Lower lobe of right lung (tissue), 2 donors: Measurements from ENCODE around the gene DIP2B. TPM values are rescaled to one million over a fixed set of nuclear protein-coding genes. Genes with fewer than 3 reads are reported as not detected.
"Not testable (repeated sequence)": the region's sequence is repeated elsewhere in the genome, so short reads cannot be mapped to it uniquely, and the experiment has no call there.

Experiments used
- ATAC-seq, 2 donors: fragments of 200-7000 bp; cut with Tn5 transposase; one replicate each; pipeline ENCODE4 v1.9.1; 2020 to 2022; ENCODE audit warnings: mild to moderate bottlenecking in 2 of 2, moderate library complexity in 2 of 2
- DNase-seq: peaks from one replicate; pipeline ENCODE4 v3.0.0-alpha.2; 2020
- H3K27ac ChIP-seq: fragments of 200-600 bp; one replicate; pipeline ENCODE4 v1.8.0; 2022
- H3K27me3 ChIP-seq: fragments of 200-600 bp; one replicate; pipeline ENCODE4 v1.8.0; 2022; ENCODE audit warnings: low read depth
- H3K36me3 ChIP-seq: fragments of 200-600 bp; one replicate; pipeline ENCODE4 v1.8.0; 2022; ENCODE audit warnings: mild to moderate bottlenecking
- H3K4me1 ChIP-seq: fragments of 200-600 bp; one replicate; pipeline ENCODE4 v1.8.0; 2022
- H3K4me3 ChIP-seq: fragments of 200-600 bp; one replicate; pipeline ENCODE4 v1.8.0; 2022; ENCODE audit warnings: mild to moderate bottlenecking
- H3K9me3 ChIP-seq: fragments of 200-600 bp; one replicate; pipeline ENCODE4 v1.8.0; 2022
- CTCF ChIP-seq: fragments of 200-600 bp; IDR thresholded peaks from one replicate; pipeline ENCODE4 v1.8.0; 2022; ENCODE audit warnings: antibody characterized with exemption, mild to moderate bottlenecking
- intact Hi-C: fragments of 100-400 bp; cut with DNase I; formaldehyde crosslinking; loops from one replicate; pipeline ENCODE4 v1.11.0; 2022
- total RNA-seq: library from RNA; stranded (reverse); fragmentation: NEBNext Ultra II Directional; extraction: Animal tissue kit (Norgen Biotek cat#: 25700); gene quantifications from one replicate; pipeline ENCODE4 v1.2.1, GENCODE V29; 2021
- donor health status: DM: no; HTN: yes; CAD: no; lungs with severe emphysema.

Gene DIP2B
- total RNA-seq, 1 donor from 2014 or later = 32.8 TPM

DNA sequence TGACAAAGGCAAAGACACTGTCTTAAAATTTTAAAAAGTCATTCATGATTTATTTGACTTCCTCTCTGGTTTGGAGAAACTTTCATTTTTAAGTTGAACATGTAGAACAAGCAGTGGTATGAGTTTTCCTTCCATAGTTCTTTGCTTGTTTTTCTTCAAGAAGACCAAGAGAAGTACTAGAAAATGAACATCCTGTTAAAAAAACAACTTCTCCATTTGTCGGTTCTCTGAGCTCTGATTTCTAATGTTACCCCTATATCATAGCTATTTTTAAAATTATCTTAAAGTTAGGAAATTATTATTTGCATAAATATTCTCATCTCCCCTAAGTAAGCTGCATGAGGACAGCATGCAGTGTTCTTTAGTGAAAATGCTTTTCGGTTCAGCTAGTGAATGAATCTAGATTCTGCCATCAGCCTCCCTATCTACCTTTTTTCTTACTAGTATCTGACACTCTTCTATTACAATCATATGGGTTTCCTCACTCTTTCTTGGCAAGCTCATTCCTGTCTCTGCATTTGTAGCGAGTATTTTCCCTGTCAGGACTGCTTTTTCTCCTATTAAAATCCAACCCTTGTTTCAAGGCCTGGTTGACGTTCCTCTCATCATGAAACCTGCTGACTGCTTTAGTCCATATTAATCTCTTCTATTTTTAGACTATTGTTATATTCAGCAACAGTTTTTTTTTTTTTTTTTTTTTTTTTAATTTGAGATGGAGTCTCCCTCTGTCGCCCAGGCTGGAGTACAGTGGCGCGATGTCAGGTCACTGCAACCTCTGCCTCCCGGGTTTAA is 15.8 kb downstream of the DIP2B start:
- DNase-seq (no peak), ATAC-seq (no peak)
- Histone ChIP-seq H3K27ac (peak overlapping the region; percentile 57), H3K27me3 (no peaks in the 10 kb centered on the region), H3K4me3 (no peak overlapping the region), H3K4me1 (peaks cover 51% of the 10 kb centered on the region), H3K36me3 (no peaks in the 10 kb centered on the region), H3K9me3 (no peaks in the 10 kb centered on the region)
- intact Hi-C loops = no loop called here
- no peak for TF ChIP-seq CTCF

DNA sequence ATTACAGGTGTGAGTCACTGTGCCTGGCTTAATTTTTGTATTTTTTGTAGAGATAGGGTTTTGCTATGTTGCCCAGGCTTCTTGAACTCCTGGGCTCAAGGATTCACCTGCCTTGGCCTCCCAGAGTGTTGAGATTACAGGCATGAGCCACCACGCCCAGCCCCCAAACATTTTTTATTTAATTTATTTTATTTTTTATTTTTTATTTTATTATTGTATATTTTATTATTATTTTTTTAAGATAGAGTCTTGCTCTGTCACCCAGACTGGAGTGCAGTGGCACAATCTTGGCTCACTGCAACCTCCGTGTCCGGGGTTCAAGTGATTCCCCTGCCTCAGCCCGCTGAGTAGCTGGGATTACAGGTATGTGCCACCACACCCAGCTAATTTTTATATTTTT is 17.0 kb downstream of the DIP2B start:
- peaks cover 55% of the 10 kb centered on the region for H3K4me1 ChIP-seq
- not testable (repeated sequence) for H3K36me3 ChIP-seq

DNA sequence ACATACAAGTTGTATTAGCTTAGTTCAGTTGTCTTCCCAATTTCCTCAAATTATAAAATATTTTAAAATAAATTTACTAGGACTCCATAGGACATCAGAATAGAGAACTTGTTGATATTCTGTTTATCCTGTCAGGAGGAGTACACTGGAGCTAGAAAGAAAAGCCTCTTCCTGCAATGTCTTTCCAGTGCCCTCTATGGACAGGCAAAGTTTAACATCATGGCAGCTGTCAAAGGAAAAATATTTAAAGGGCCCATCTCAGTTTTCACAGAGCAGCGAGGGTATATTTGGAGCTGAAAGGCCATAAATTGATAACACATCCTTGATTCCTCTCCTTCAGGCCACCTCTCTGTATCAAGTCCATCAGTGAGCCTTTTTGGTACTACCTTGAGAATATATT is 19.0 kb downstream of the DIP2B start:
- TF ChIP-seq CTCF = no peak
- Histone ChIP-seq H3K9me3 (no peaks in the 10 kb centered on the region), H3K27me3 (no peaks in the 10 kb centered on the region), H3K4me1 (peaks cover 40% of the 10 kb centered on the region), H3K4me3 (no peak overlapping the region), H3K36me3 (no peaks in the 10 kb centered on the region), H3K27ac (no peak overlapping the region)
- ATAC-seq = no peak
- DNase-seq = no peak
- intact Hi-C loops = no loop called here

More for the DNA sequence above, 17.0 kb downstream of the DIP2B start:
- H3K27me3 ChIP-seq, H3K4me3 ChIP-seq, intact Hi-C loops, H3K9me3 ChIP-seq, DNase-seq, ATAC-seq, H3K27ac ChIP-seq: not testable (repeated sequence)

DNA sequence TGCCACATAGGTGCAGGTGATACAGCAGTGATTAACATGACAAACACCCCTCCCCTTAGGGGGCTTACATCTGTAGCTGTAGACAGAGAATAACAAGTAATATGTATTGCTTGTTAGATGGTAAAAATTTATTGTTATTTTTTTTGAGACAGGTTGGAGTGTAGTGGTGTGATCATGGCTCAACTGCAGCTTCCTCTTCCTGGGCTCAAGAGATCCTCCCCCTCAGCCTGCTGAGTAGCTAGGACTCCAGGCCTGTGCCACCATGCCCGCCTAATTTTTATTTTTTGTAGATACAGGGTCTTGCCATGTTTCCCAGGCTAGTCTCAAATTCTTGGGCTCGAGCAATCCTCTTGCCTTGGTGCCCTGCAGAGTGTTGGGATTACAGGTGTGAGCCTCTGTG is 19.8 kb downstream of the DIP2B start:
- H3K4me3 ChIP-seq = no peak overlapping the region
- H3K36me3 ChIP-seq = no peaks in the 10 kb centered on the region
- no peak overlapping the region for H3K27ac ChIP-seq
- H3K27me3 ChIP-seq = no peaks in the 10 kb centered on the region
- no peak for DNase-seq
- no peak for ATAC-seq
- intact Hi-C loops = no loop called here
- TF ChIP-seq CTCF = no peak
- no peaks in the 10 kb centered on the region for H3K9me3 ChIP-seq
- H3K4me1 ChIP-seq = peaks cover 43% of the 10 kb centered on the region

GRCh38 chr12:50525422-50525821 is 20.6 kb downstream of the DIP2B start:
- H3K27ac ChIP-seq = no peak overlapping the region
- H3K9me3 ChIP-seq = no peaks in the 10 kb centered on the region
- ATAC-seq = no peak
- H3K4me1 ChIP-seq = peaks cover 37% of the 10 kb centered on the region
- no peaks in the 10 kb centered on the region for H3K36me3 ChIP-seq
- intact Hi-C loops = no loop called here
- no peak for DNase-seq
- H3K4me3 ChIP-seq = no peak overlapping the region
- TF ChIP-seq CTCF = no peak
- H3K27me3 ChIP-seq = no peaks in the 10 kb centered on the region

DNA sequence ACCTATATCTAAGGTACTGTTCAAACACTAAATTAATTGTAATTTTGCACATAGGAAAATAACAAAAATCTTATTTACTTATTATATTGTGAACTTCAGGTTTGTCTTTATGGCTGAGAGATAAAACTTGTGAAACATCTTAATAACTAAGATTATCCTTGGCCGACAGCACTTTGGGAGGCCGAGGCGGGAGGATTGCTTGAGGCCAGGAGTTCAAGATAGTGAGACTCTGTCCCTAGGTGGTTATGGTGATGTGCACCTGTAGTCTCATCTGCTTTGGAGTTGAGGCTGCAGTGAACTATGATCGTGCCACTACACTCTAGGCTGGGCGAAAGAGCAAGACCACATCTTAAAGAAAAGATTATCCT is 22.6 kb downstream of the DIP2B start:
- no peak for DNase-seq
- no peaks in the 10 kb centered on the region for H3K36me3 ChIP-seq
- TF ChIP-seq CTCF = no peak
- H3K4me3 ChIP-seq = no peak overlapping the region
- no peaks in the 10 kb centered on the region for H3K27me3 ChIP-seq
- no peak overlapping the region for H3K27ac ChIP-seq
- no peak for ATAC-seq
- no peaks in the 10 kb centered on the region for H3K9me3 ChIP-seq
- peaks cover 31% of the 10 kb centered on the region for H3K4me1 ChIP-seq
- intact Hi-C loops = no loop called here
